Right lobe of liver (tissue), 4 donors: ENCODE data around the gene SRPK2.

Source experiments
- POLR2A ChIP-seq: fragments of 450-650 bp; IDR thresholded peaks from one replicate; pipeline ENCODE4 v1.6.1; 2017; ENCODE audit warnings: antibody characterized with exemption, mild to moderate bottlenecking
- TF ChIP-seq, protein P1 (sequence below), 4 donors: fragments of 200-600 bp in 3 of 4; fragments of 450-650 bp in 1 of 4; IDR thresholded peaks; one replicate each; pipeline versions ENCODE4 v1.5.1 to v1.8.0; 2016 to 2022; ENCODE audit warnings: antibody characterized with exemption in 4 of 4, mild to moderate bottlenecking in 2 of 4
- donor health status: DM: no; HTN: no; CAD: no.
- donor health status: DM: no; HTN: no; CAD: no.
- donor health status: DM: no; HTN: yes; CAD: no.

GRCh38 chr7:105133358-105133757 is 255.4 kb downstream of the SRPK2 start:
- TF ChIP-seq, protein P1, sequence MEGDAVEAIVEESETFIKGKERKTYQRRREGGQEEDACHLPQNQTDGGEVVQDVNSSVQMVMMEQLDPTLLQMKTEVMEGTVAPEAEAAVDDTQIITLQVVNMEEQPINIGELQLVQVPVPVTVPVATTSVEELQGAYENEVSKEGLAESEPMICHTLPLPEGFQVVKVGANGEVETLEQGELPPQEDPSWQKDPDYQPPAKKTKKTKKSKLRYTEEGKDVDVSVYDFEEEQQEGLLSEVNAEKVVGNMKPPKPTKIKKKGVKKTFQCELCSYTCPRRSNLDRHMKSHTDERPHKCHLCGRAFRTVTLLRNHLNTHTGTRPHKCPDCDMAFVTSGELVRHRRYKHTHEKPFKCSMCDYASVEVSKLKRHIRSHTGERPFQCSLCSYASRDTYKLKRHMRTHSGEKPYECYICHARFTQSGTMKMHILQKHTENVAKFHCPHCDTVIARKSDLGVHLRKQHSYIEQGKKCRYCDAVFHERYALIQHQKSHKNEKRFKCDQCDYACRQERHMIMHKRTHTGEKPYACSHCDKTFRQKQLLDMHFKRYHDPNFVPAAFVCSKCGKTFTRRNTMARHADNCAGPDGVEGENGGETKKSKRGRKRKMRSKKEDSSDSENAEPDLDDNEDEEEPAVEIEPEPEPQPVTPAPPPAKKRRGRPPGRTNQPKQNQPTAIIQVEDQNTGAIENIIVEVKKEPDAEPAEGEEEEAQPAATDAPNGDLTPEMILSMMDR (IDR thresholded peaks at IDR 0.05): no peak
- TF ChIP-seq POLR2A: no peak
